ENCODE results near the gene MAGEC3.

GRCh38 chrX:141947350-141947749, 109.2 kb downstream of the MAGEC3 start:
- TF ChIP-seq CTCF (IDR thresholded peaks at IDR 0.05): no peak
- no peak for TF ChIP-seq POLR2AphosphoS5 (IDR thresholded peaks at IDR 0.05)
- no peak for TF ChIP-seq EP300 (IDR thresholded peaks at IDR 0.05)
